Activated CD8-positive, alpha-beta memory T cell treated with anti-CD3 and anti-CD28 coated beads, Interleukin-2, amount 50 U/mL, for 24 hours (primary cell): ENCODE results near the gene TMEM272.

ENCODE experiments used
- DNase-seq: peaks from one replicate; pipeline ENCODE4 v3.0.0-alpha.2; 2020; ENCODE audit errors: extremely low read depth

The TMEM272 gene

DNA sequence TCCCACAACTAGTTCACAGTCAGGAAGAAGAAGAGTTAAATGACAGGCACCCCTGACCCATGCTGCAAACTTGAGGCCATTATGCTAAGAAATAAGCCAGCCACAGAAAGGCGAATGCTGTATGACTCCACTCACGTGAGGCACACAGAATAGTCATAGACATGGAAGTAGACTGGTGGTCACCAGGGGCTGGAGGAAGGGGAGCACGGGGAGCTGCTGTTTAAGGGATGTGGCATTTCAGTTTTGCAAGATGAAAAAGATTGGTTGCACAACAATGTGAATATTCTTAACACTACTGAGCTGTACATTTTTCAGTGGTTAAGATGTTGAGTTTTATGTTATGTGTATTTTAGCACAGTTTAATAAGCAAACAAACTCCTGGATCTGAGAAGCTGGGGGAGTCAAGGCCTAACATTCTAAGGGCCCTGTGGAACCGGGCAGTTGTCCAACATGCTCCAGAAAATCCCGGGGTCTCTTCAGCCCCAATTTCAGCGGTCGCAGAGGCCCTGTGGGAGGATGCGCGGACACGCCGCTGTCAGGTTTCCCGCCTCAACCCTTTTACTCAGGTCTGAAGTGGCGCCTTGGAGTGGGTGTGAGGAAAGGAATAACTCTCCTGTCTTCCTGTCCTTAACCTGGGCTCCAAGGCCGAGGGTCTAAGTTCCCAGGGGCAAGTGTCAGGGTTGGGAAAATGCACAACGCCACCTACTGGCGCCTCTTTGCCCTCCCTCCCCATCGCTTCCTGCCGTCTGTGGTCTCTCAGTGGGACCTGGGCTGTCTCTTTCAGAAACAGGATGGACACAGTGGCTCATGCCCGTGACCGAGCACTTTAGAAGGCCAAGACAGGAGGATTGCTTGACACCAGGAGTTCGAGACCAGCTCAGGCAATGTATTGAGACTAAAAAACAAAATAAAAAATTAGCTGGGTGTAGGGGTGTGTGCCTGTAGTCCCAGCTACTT is 4.4 kb upstream of the TMEM272 start:
- no peak for DNase-seq

DNA sequence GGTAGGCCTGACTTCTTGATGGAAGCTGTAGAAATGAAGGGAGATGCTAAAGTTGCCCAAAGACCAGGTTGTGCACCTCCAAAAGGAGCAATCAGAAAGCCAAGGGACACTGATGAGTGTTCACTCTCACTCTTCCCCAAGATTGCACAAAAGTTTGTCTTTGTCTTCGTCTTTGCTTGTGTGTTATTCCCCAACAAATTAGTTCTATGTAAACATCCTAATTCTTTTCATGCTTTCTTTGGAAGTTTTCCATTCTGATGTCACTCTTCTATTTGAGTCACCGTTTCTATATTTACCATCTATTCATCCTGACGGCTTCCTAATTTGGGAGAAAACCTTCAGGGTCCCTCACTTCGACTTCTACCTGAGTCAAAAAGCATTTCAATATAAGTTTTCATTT is 3.7 kb upstream of the TMEM272 start:
- no peak for DNase-seq

DNA sequence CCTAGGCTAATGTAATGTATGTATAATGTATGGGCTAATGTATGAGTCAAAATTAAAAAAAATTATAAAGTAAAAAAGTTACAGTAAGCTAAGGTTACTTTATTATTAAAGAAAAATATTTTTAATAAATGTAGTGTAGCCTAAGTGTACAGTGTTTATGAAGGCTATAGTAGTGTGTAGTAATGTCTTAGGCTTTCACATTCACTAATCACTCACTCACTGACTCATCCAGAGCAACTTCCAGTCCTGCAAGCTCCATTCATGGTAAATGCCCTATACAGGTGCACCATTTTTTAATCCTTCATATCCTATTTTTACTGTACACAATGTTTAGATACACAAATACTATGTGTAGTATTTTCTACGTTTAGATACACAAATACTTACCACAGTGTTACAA is 1.8 kb upstream of the TMEM272 start:
- DNase-seq, result no peak

DNA sequence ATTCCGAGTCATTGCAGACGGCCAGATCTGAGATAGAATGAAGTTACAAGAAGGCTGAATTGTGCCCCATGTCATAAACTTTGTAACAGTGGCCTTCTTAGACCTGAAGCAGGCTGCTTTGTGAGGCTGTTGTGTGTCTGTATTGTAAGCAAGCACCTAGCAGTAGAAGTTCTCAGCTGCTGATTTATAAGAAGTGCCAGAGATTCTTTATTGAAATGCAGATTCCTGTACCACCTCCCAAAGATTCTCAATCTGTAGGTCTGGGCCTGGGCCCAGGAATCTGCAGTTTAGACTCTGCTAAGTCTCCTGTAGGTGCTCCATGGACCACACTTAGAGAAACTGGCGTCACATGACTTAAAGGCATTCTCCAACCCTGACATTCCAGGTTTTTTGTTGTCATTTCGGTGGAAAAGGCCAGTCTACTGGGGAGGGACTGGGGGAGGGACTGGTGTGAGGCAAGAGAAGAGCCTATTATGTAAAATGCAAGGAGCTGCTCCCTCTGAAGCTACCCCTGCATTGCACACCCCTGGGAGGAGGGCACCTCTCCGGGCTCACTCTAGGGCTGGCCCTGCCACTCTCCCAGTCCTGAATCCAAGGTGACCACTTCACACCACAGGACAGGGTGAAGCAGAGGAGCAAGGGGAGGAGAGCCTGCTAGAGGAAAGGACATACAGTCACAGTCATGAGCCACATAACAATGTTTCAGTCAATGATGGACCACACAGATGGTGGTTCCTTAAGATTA is 769 bp upstream of the TMEM272 start:
- DNase-seq, result no peak

DNA sequence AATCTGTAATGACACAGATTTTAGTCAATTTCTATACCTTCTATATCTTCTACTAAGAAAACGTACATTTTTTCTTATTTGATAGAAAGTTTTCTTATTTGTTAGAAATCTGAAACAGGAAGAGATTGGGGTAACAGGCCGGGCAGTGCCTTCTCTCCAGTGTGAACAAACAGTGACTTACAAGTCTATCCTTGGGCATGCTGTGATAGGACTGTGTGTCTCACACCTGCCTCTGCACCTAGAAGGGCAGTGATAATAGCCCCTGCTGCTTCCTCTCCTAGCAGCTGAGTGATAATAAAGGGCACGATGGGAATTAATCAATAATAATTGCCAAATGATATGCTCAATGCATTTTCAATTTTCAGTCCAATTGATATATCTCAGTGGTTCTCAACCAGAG is 1.4 kb downstream of the TMEM272 start:
- DNase-seq, result no peak

DNA sequence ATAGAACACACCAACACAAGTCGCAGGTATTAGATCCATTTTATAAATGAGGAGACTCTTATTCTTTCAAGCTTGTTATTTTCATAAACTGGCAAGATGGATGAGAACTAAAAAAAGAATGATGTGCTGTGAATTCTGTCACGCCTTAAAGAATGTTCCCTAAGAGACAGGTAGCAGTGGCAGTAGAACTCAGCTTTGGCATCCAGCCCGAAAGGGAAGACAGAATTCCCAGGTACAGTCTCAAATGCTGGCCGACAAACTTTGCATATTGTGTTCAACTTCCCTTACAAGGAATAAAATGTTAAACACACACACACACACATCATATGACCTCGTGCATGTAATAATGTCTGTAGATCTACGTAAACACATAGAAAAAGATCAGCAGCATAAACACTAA is 3.2 kb downstream of the TMEM272 start:
- DNase-seq, result no peak

DNA sequence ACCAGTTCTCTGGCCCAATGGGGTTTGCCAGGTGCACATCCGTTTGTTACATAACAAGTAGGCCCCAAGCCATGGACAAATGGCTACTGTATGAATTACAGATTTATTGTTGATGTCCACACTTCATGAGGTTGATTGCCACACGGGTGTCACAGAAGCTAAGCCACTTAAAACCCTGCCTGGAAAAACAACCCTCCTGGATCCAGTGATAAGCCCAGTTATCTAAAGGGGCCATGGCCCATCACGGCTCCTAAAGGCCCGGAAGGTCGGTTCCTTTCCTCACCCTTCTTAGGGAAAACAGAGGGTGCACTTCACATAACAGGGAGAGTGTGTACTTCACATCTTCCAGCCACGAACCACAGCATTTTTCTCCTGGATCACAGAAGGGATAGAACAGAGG is 4.1 kb downstream of the TMEM272 start:
- no peak for DNase-seq

DNA sequence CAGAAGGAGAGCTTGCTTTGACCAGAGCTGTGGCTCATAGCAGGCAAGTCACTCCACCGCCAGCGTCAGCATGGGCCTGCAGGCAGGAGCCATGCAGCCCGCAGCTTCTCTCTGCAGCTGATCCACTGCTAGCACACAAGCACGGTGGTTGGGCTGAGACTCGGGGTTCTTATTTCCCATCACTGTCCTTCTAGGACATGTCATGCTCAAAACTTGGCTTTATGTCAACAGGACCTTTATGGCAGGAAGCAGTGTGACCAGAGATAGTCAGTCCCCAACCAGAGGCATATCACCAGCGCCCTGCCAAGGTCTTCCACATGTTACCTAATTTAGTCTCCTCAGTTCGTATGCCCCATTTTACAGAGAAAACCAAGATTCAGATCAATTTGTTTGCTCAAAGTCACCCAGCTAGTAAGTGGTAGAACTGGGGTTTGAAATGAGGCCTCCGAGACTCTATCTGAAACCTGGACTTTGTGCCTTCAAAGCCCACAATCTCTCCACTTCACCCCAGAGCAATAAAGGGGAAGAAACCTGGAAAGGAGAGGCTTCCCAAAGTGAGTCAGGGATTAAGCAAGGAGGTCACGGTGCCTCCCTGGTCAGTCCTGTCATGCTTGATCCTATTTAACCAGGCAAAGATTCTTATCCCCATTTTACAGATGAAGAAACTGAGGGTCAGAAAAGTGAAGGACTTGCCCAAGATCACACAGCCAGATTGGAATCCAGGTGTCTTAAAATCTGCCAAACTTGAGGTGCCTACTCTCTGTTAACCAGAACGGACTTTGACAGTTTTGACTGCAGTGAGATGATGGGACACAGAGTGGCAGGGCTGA is 5.1 kb downstream of the TMEM272 start:
- no peak for DNase-seq

DNA sequence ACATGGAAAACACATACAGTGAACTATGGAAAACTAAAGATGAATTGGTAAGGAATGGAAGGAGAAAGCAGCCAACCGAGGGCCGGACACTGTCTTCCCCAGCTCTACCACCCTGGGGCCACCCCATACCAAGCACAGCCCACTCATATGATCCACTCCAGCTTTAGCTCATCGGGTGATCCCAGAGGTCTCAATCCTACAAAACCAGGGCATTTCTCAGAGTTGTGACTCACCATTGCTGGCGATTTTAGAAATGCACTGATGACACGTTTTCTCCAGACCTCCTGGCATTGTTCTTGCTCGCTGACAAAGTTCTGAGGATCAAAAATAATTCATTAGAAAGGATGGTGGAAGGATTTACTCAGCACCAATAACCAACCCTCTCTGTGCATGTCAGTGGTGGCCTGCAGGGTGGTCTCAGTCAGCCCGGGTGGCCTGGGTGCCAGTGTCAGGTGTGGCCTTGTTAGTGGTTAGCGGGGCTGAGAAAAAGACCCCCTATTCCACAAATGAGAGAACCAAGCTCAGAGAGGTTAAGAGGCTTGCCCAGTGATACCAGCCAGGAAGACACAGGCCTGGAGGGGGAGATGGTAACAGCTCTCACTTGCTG is 6.6 kb downstream of the TMEM272 start:
- DNase-seq, result no peak

DNA sequence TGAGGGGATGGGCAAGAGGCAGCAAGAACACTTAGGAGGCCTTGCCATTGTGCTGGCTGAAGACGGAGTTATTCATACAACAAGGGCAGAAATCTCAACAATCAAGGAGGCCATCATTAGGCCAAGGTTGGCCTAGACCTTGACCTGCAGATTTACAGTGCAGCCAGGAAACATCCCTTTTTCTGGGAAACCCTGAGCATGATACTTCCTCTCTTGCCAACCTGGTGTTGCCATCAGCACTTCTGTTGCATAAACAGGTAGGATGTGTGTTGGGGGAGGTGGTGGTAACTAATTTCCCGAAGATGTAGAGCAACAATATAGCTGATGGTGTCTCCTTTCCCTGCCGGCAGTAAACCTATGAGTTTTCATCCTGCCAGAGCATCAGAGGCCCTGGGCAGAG is 8.0 kb downstream of the TMEM272 start:
- no peak for DNase-seq

DNA sequence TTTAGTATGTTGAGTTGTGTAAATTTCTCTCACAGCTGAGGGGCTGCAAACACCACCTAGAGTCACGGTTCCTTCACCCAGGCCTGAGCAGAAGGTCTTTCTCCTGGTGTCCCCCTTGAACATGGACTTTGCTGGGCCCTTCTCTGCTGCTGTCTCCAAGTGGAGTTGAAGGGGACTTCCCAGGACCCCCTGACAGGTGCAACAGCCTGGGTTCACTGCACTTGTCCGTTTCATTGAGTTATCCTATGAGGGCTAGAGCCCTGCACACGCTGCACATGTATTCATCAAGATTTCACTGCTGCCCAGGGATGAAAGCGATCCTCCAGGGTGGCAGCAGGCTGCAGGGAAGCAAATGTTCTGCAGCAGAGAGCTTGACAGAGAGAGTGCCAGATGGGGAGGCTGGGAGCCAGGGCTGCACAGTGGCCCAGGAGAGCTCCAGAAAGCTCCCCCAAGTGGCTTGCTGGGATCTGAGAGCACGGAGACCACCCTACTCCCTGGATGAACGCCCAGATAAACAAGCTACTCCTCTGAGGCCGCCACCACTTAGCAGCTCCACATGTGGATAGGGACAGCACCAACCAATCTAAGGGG is 10.3 kb downstream of the TMEM272 start:
- no peak for DNase-seq

DNA sequence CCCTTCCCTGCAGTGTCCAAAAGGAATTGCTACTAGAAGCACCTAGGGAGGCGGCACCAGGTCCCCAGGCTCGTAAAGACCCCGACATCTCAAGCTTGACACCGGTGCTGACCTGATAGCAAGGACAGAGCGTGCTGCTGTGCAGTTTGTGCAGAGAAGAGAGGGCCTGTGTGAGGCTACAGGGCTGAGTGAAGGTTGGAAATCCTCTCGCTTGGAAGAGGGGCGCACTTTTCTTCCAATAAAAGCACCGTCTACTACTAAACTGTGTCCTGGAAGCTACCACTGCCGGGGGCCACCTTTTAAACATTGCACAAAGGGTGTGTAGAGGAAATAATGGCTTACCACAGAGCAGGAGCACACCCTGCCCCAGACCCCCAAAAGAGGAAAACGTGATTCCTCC is 11.0 kb downstream of the TMEM272 start:
- no peak for DNase-seq

DNA sequence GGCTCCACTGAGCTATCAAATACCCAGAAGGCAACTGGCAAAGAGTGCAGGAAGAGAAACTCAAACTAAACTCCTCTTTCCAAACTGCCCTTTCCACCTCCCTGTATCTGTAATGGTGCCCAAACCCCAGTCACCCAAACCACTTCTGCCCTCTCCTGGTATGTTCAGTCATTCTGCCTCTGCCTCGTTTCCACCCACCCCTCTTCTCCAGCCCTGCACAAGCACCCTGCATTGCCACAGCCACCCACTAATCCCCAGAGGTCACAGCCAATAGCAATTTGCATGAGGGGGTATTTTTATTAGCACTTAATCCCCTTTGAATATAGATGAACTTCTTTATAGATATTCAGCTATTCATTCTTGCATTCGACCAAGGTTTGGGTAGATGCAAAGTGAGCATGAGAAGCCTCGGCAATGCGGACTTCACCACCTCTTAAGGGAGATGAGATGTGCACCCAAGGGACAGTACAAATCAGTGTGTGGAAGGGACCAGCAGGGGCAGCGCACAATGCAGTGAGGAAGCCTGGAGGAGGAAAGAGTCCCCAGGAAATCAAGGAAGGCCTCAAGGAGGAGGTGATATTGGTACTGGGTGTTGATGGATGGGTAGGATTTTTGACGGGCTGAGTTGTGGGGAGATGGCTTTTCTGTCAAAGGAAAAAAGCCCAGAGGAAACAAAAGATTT is 12.4 kb downstream of the TMEM272 start:
- DNase-seq, result no peak

DNA sequence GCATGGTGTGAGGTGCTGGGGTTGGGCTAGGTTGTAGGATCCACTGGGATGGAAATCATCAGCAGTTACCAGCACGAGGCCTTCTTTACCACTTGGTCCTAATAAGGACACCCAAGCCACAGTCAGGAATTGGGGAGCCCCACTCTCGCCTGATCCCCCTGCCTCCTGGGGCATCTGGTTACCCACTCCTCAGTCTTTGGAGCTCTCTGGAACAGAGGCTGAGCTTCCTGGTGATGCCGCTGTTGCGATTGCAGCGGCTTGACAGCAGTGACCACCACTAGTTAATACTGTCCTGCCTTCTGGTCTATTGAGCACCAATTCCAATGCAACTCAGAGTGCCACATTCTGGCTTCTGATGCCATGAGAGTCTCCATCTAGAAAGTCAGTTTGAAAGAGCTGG is 13.5 kb downstream of the TMEM272 start:
- DNase-seq, result no peak

DNA sequence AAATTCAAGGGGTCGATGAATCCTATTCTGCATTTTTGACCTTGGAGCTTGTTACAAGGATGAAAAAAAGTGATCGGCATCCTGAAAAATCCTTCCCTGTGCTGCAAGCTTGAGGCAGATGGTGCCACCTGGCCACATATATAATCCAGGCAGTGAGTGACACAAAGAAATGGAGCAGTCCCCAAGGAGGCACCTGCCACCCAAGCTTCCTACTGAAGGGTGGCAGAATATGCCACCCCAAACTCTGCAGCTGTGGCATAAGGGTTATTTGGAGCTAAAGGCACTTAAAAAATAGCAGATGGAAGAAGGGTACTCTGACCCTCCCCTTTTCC is 15.4 kb downstream of the TMEM272 start:
- DNase-seq, result no peak

DNA sequence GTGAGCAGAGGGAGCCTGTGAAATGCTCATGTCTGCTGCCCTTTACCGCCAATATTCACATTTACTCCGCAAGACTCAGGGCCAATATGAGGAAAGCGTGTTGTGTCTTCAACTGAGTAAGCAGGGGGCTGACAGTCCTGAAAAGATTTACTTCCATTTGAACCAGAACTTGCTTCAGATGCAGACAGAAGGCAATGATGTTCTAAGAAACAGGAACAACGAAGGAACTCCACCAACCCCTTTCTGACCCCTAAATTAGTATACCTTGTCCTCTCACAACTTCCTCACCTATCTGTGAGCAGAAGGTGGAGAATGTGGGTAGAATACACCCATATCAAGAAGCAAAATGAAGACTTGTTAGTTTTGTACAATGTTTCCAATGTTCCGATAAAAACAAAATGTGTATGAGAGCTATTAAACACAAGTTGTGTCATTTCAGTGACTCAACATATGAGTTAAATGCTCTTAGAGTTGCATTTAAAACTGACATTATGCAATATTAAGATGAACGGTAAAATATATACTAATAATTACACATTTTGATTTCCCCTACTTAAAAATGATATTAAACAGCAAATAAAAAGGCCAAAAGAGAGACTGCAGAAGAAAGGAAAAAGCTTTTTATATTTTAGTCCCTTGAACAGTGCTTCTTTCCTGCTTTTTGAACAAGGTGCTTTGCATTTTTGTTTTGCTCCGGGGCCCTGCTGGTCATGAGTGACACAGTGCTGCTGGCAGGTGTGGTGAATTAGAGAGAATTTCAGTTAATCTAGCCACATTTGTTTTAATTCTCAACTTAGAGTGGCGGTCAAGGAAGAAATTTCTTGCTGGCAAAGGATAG is 16.0 kb downstream of the TMEM272 start:
- no peak for DNase-seq

DNA sequence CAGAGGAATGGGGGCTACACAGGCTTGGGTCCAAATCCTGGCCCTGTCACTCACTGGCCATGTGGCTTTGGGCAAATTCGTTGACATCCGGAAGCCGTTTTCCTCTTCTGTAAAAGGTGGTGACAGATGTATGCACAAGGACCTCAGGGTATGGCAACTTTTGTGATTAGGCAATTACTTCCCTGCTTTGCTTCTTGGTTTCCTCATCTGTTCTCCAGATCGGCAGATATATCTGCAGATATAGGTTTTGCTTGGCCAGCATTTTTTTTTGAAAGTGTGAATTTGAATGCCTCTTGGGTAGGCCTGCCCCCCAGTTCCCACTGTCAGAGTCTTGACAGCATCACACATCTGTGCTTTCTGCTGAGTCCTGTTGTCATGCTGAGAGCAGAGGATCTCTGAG is 17.7 kb downstream of the TMEM272 start:
- DNase-seq, result no peak

DNA sequence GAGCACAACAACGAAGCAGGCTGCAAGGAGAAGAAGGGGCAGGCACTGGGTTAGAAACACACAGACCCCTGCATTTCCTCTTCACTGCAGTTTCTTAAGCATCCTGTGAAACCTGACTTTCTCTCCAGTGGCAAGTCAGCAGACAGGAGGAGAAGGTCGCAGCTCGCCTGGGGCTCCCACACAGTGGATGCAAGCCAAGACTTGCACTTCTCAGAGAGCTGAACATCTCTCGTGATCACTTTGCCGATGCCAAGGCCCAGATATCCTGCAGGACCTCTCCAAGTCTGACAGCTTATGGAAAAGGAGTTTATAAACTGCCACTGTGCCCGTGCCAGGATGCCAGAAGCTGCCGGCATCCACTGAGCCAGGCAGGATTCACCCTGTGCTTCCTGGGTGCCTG is 18.4 kb downstream of the TMEM272 start:
- DNase-seq, result no peak

DNA sequence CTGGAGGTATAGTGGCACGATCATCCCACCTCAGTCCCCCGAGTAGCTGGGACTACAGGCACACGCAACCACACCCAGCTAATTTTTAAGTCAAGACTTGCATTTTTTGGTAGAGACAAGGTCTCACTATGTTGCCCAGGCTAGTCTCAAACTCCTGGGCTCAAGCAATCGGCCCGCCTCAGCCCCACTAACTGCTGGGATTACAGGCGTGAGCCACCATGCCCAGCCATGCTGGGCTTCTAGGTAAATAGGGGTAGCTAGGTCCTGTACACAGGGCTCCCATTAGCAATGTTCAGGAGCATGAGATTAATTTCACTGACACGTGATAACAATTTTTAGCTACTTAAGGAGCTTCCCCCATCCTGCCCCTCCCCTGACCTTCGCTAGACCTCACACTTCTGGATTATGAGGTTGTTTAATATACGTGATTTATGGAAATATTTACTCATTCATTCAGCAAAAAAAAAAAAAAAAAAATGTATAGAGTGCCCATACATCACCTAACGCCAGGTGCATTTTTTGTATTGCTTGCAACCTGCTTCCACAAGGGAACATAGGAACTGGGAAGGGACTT is 19.2 kb downstream of the TMEM272 start:
- DNase-seq, result no peak

DNA sequence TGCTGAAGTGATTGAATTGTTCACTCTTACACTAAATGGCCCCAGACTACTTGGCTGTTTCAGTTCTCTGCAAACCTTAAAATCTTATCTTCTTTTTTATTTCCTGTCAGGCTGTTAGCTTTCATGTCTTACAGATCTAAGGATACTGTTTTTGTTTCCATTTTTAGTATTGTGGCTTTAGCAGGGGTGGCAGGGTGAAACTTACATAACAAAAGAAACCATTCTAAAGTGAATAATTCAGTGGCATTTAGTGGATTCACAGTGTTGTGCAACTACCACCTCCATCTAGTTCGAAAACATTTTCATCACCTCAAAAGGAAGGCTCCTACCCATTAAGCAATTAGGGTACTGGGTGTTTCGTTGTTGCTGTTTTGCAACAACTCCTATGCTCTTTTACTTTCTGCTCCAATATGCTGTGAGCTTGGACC is 19.8 kb downstream of the TMEM272 start:
- no peak for DNase-seq
